Spleen (tissue), 11 donors: ENCODE measurements around the gene PLEKHG3. TPM values are rescaled to one million over a fixed set of nuclear protein-coding genes. Genes with fewer than 3 reads are reported as not detected.

Source experiments
- DNase-seq: peaks from one replicate; pipeline ENCODE4 v3.0.0-alpha.2; 2020
- H3K27ac ChIP-seq, 8 donors: fragments of 200-600 bp; sonication (generic) in 7 of 8; 1 replicate in 4 of 8; 2 replicates in 4 of 8; pipeline versions ENCODE4 v1.5.0 to v1.8.0; 2016 to 2021; ENCODE audit warnings: inconsistent platforms in 4 of 8, mild to moderate bottlenecking in 4 of 8, moderate library complexity in 1 of 8
- H3K27me3 ChIP-seq, 7 donors: fragments of 200-600 bp; sonication (generic) in 6 of 7; replicated peaks in 1 of 7; 1 replicate in 4 of 7; 2 replicates in 3 of 7; pipeline versions ENCODE4 v1.5.0 to v1.8.0; 2016 to 2021; ENCODE audit warnings: inconsistent platforms in 3 of 7, mild to moderate bottlenecking in 1 of 7
- H3K36me3 ChIP-seq, 6 donors: fragments of 200-600 bp; sonication (generic) in 5 of 6; 1 replicate in 4 of 6; 2 replicates in 2 of 6; pipeline versions ENCODE4 v1.5.0 to v1.8.0; 2016 to 2021; ENCODE audit warnings: inconsistent platforms in 2 of 6
- H3K4me1 ChIP-seq, 6 donors: fragments of 200-600 bp; sonication (generic) in 5 of 6; 1 replicate in 3 of 6; 2 replicates in 3 of 6; pipeline versions ENCODE4 v1.5.0 to v1.8.0; 2016 to 2021; ENCODE audit warnings: inconsistent platforms in 3 of 6
- H3K4me3 ChIP-seq, 8 donors: fragments of 200-600 bp; sonication (generic) in 7 of 8; 1 replicate in 4 of 8; 2 replicates in 4 of 8; pipeline versions ENCODE4 v1.5.0 to v1.8.0; 2016 to 2021; ENCODE audit warnings: inconsistent platforms in 4 of 8, mild to moderate bottlenecking in 4 of 8, moderate library complexity in 2 of 8
- H3K9me3 ChIP-seq, 8 donors: fragments of 200-600 bp; sonication (generic) in 7 of 8; 1 replicate in 4 of 8; 2 replicates in 4 of 8; pipeline versions ENCODE4 v1.5.0 to v1.8.0; 2016 to 2021; ENCODE audit warnings: inconsistent platforms in 4 of 8
- POLR2A ChIP-seq, 3 donors: fragments of 450-650 bp; IDR thresholded peaks; one replicate each; pipeline ENCODE4 v1.5.1; 2017; ENCODE audit warnings: antibody characterized with exemption in 3 of 3, mild to moderate bottlenecking in 1 of 3
- POLR2AphosphoS5 ChIP-seq, 3 donors: sonication (generic); formaldehyde crosslinking; IDR thresholded peaks; one replicate each; pipeline ENCODE4 v1.5.1; 2017; ENCODE audit warnings: antibody characterized with exemption in 3 of 3
- WGBS, 5 donors: extraction: QIAGEN DNeasy Blood & Tissue Kit in 3 of 5; methylation state at CpG; one replicate each; pipeline versions ENCODE4 v1.1.5 to v1.1.7; 2013 to 2018; 5-methylcytosine and 5-hydroxymethylcytosine counted together
- intact Hi-C: fragments of 100-400 bp; cut with DNase I; formaldehyde crosslinking; loops from one replicate; pipeline ENCODE4 v1.15.0; 2023; ENCODE audit warnings: low total_unique reads
- polyA plus RNA-seq, 3 donors: library from polyadenylated mRNA; stranded (reverse); fragments of 200-250 nt; gene quantifications; one replicate each; pipeline ENCODE4 v1.2.1, GENCODE V29; 2013
- total RNA-seq, 7 donors: library from RNA; depleted of rRNA in 3 of 7; stranded (reverse); fragments of >200 nt in 3 of 7; fragmentation: NEBNext Ultra II Directional in 4 of 7; extraction: Animal tissue kit (Norgen Biotek cat#: 25700) in 4 of 7; gene quantifications; one replicate each; pipeline versions ENCODE4 v1.1.0 to v1.2.1, GENCODE V29; 2016 to 2021
- TF ChIP-seq, protein P1 (sequence below), 11 experiments: fragments of 200-600 bp in 7 of 11; fragments of 450-650 bp in 4 of 11; sonication (generic) in 4 of 11; IDR thresholded peaks in 8 of 11; conservative IDR thresholded peaks in 3 of 11; 1 replicate in 7 of 11; 2 replicates in 4 of 11; pipeline versions ENCODE4 v1.4.0 to v1.8.0; 2016 to 2021; ENCODE audit warnings: antibody characterized with exemption in 11 of 11, inconsistent platforms in 4 of 11, mild to moderate bottlenecking in 1 of 11
- donor health status: healthy with polysubstance abuse.
- donor health status: DM: no; HTN: no; CAD: no; lungs with moderate emphysema.
- donor health status: DM: no; HTN: no; CAD: no.
- donor health status: Bipolar disorder and iron deficiency.
- donor health status: healthy.
- donor health status: DM: no; HTN: no; CAD: no.
- donor health status: DM: yes; HTN: yes; CAD: no.

PLEKHG3 gene
- total and polyA plus RNA-seq, 10 donors, result 4.5 to 77.7 (median 45.4) TPM

DNA sequence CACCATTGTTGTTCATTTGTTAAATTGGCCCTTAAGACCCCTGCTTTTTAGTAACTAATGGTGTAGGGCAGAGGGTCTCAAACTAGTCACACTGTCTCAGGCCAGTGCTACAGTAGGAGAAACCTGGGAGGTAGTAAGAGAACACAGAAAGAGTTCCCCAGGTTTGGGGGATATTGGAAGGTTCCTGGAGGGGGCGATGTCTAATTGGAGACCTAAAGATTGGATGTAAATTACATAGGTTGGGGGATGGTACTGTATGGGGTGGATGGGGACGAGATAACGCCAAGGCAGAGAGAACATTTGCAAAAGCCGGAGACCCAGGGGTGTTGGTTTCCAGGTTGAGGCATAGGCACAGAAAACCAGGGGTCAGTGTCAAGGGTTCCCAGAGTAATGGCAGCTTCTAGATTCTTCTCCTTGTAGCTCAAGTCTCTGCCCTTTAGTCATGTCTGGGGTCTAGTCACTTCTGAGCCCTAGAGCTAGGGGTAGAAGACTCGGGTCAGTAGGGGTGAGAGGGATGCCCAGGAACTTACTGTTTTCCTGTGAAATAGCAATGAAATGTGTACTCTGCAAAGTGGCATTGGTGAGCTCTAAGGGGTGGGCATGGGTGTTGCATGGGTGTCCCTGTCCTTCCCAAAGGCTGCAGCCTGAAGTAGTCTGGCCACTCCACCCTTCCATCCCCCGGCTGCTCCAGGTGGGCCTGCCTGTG, 21.8 kb downstream of the PLEKHG3 start:
- no peaks in the 10 kb centered on the region for H3K27me3 ChIP-seq
- H3K27ac ChIP-seq, result peak overlapping the region in 2 of 8 donors; percentile 83 to 85
- DNase-seq, result peak; percentile 1
- intact Hi-C loops, result no loop called here
- peaks cover 24 to 90% (median 56%) of the 10 kb centered on the region in 6 donors for H3K4me1 ChIP-seq
- no peak for TF ChIP-seq POLR2AphosphoS5 (IDR thresholded peaks at IDR 0.05)
- no peak for TF ChIP-seq POLR2A (IDR thresholded peaks at IDR 0.05)
- TF ChIP-seq, protein P1, sequence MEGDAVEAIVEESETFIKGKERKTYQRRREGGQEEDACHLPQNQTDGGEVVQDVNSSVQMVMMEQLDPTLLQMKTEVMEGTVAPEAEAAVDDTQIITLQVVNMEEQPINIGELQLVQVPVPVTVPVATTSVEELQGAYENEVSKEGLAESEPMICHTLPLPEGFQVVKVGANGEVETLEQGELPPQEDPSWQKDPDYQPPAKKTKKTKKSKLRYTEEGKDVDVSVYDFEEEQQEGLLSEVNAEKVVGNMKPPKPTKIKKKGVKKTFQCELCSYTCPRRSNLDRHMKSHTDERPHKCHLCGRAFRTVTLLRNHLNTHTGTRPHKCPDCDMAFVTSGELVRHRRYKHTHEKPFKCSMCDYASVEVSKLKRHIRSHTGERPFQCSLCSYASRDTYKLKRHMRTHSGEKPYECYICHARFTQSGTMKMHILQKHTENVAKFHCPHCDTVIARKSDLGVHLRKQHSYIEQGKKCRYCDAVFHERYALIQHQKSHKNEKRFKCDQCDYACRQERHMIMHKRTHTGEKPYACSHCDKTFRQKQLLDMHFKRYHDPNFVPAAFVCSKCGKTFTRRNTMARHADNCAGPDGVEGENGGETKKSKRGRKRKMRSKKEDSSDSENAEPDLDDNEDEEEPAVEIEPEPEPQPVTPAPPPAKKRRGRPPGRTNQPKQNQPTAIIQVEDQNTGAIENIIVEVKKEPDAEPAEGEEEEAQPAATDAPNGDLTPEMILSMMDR (IDR thresholded peaks at IDR 0.05 in 8 of 11, conservative IDR thresholded peaks at IDR 0.05 in 3 of 11), result no peak
- no peak overlapping the region for H3K4me3 ChIP-seq
- WGBS, 5 donors, result 90 to 94% (median 92%) methylated on average over 6 of the region's 6 CpGs
- peaks cover 0 to 40% (median 15%) of the 10 kb centered on the region in 6 donors for H3K36me3 ChIP-seq
- H3K9me3 ChIP-seq, result no peaks in the 10 kb centered on the region

DNA sequence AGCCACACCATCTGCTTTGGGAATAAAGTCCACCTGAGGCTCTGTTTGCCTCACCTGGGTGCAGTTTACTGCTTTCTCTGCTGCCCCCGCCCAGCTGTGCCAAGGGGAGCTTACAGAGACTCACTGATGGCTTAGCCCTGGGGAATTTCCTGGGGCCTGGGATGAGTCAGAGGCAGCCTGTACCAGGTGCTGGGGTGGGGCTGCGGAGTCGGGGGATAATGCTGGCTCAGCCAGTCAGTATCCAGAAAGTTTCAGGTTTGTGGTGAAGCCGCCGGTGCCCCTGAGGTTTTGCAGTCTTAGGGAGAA, 22.3 kb downstream of the PLEKHG3 start:
- Histone ChIP-seq H3K9me3 (no peaks in the 10 kb centered on the region), H3K27ac (peak overlapping the region in 2 of 8 donors; percentile 83 to 85), H3K4me3 (no peak overlapping the region), H3K4me1 (peaks cover 19 to 85% (median 51%) of the 10 kb centered on the region in 6 donors), H3K36me3 (peaks cover 0 to 45% (median 20%) of the 10 kb centered on the region in 6 donors), H3K27me3 (no peaks in the 10 kb centered on the region)
- TF ChIP-seq, protein P1 (IDR thresholded peaks at IDR 0.05 in 8 of 11, conservative IDR thresholded peaks at IDR 0.05 in 3 of 11), result no peak
- TF ChIP-seq POLR2A (IDR thresholded peaks at IDR 0.05) (no peak), POLR2AphosphoS5 (IDR thresholded peaks at IDR 0.05) (no peak)
- intact Hi-C loops, result no loop called here
- WGBS, 5 donors, result 79 to 89% (median 83%) methylated on average over 5 of the region's 5 CpGs
- peak; percentile 49 for DNase-seq

DNA sequence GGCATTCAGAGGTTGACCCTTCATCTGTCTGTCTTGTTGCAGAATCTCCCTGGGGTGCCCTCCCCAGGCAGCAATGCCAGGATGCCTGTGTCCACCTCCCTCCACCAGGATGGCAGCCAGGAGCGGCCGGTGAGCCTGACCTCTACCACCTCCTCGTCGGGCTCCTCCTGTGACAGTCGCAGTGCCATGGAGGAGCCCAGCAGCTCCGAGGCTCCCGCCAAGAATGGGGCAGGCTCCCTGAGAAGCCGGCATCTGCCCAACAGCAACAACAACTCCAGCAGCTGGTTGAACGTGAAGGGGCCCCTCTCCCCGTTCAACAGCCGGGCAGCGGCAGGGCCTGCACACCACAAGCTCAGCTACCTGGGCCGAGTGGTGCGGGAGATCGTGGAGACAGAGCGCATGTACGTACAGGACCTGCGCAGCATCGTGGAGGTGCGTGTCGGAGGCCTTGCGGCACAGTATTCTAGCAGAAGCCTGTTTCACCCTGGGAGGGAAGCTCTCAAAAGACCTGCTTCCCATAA, 23.4 kb downstream of the PLEKHG3 start:
- H3K36me3 ChIP-seq, result peaks cover 0 to 56% (median 29%) of the 10 kb centered on the region in 6 donors
- WGBS, 5 donors, result 93 to 96% (median 93%) methylated on average over 11 to 22 of the region's 22 CpGs

DNA sequence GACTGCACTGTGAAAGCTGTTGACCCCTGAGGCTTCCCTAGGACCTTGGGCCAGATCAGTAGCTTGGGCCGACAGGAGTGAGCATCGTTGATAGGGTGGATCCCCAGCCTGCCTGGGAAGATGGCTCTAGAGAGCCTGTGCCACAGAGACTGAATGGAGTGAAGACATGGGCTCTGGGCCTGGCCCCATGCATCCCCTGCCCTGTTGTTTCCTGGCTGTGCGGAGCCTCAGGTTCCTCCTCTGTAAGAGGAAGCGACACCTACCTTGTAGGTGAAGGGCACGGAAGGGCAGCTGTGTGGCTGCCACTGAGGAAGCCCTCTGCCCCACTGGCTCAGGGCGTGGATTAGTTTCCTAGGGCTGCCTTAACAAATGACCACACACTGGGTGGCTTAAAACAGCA, 23.9 kb downstream of the PLEKHG3 start:
- Histone ChIP-seq H3K4me1 (peaks cover 13 to 69% (median 35%) of the 10 kb centered on the region in 6 donors), H3K36me3 (peaks cover 0 to 61% (median 33%) of the 10 kb centered on the region in 6 donors), H3K4me3 (no peak overlapping the region), H3K27ac (peak overlapping the region in 3 of 8 donors; percentile 43 to 85 (median 58)), H3K9me3 (no peaks in the 10 kb centered on the region), H3K27me3 (no peaks in the 10 kb centered on the region)
- TF ChIP-seq, protein P1 (IDR thresholded peaks at IDR 0.05 in 8 of 11, conservative IDR thresholded peaks at IDR 0.05 in 3 of 11), result no peak
- no peak for TF ChIP-seq POLR2AphosphoS5 (IDR thresholded peaks at IDR 0.05)
- TF ChIP-seq POLR2A (IDR thresholded peaks at IDR 0.05), result no peak
- peak; percentile 74 for DNase-seq
- intact Hi-C loops, result no loop called here
- 68 to 90% (median 72%) methylated on average over 6 of the region's 6 CpGs for WGBS, 5 donors

More for the DNA sequence above, 23.4 kb downstream of the PLEKHG3 start:
- peaks cover 15 to 74% (median 40%) of the 10 kb centered on the region in 6 donors for H3K4me1 ChIP-seq
- no peaks in the 10 kb centered on the region for H3K9me3 ChIP-seq
- TF ChIP-seq POLR2AphosphoS5 (IDR thresholded peaks at IDR 0.05), result peak in 1 of 3 donors; percentile 40
- TF ChIP-seq, protein P1 (IDR thresholded peaks at IDR 0.05 in 8 of 11, conservative IDR thresholded peaks at IDR 0.05 in 3 of 11), result no peak
- intact Hi-C loops, result no loop called here
- no peaks in the 10 kb centered on the region for H3K27me3 ChIP-seq
- DNase-seq, result peak; percentile 72
- H3K4me3 ChIP-seq, result no peak overlapping the region
- H3K27ac ChIP-seq, result peak overlapping the region in 3 of 8 donors; percentile 43 to 85 (median 58)
